ENCODE measurements around the gene TPRG1. TPM values are rescaled to one million over a fixed set of nuclear protein-coding genes. Genes with fewer than 3 reads are reported as not detected.

The TPRG1 gene
- total RNA-seq, 1 donor from 2014 or later: 3.3 TPM

DNA sequence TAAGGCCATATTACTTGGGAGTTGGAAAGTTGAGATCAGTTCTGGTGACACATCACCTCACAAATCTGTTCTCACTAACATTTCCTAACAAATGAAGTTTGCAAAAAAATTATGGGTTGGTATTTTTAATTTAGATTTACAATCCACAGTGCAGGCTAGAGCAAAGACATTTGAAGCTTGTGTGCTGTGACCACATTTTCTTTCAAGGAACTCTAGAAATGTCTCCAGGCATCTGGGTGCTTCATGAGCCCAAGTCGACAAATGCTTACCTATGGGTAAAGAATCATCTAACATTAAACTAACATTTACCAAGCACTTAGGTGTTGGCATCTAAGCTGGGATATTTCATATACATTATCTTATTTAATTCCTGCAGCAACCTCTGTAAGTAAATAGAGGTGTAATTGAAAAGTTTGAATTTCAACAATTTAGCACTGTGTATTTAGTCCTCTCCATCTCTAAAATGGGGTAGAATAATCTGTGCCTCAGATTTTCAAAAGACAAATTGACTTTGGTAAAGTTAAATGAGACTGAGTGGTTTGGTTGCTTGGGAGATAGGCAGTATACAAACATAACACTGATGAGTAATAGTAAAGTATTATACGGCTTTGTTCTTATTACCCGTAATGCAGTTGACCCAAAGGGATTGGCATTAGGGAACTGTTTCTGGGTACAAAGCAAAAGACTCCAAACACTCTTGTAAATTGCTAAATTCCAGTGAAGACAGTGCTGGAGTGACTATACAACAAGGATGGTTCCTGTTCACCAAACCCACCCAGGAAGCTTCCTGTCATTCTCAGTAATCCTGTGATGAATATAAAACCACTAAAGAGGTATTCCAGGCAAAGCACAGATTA lies 162.5 kb downstream of the TPRG1 start:
- no peak for DNase-seq (ENCODE audit: low spot score in 2 of 2, unreplicated experiment in 2 of 2)
- peaks cover 6% of the 10 kb centered on the region for H3K36me3 Mint-ChIP-seq
- peaks cover 13% of the 10 kb centered on the region for H3K4me1 Mint-ChIP-seq
- H3K9me3 Mint-ChIP-seq: peaks cover 9% of the 10 kb centered on the region
- no peak overlapping the region for H3K4me3 Mint-ChIP-seq
- TF ChIP-seq, protein P1, sequence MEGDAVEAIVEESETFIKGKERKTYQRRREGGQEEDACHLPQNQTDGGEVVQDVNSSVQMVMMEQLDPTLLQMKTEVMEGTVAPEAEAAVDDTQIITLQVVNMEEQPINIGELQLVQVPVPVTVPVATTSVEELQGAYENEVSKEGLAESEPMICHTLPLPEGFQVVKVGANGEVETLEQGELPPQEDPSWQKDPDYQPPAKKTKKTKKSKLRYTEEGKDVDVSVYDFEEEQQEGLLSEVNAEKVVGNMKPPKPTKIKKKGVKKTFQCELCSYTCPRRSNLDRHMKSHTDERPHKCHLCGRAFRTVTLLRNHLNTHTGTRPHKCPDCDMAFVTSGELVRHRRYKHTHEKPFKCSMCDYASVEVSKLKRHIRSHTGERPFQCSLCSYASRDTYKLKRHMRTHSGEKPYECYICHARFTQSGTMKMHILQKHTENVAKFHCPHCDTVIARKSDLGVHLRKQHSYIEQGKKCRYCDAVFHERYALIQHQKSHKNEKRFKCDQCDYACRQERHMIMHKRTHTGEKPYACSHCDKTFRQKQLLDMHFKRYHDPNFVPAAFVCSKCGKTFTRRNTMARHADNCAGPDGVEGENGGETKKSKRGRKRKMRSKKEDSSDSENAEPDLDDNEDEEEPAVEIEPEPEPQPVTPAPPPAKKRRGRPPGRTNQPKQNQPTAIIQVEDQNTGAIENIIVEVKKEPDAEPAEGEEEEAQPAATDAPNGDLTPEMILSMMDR (IDR thresholded peaks at IDR 0.05; ENCODE audit: unreplicated experiment): no peak
- H3K27ac Mint-ChIP-seq: no peak overlapping the region
- H3K27me3 Mint-ChIP-seq (ENCODE audit: low read depth): no peaks in the 10 kb centered on the region

DNA sequence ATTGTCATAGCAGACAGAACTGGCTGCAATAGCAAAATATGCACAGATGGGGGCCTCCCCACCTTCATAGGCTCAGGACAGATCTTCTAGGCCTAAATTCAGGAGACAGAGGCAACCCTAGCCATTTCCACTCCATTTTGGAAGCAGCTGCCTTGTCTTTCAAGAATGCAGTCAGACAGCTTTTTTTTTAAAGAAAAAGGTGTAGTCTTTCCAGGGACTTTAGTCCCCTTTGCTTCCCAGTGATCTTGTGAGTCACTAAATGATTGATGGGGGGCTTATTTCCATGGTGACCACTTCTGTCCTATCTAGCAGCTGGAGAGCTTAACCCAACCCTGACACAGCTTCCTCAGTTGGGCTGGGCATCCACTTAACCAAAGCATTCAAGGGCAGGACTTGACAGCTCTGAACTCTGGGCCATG lies 165.9 kb downstream of the TPRG1 start:
- no peak overlapping the region for H3K4me3 Mint-ChIP-seq
- no peaks in the 10 kb centered on the region for H3K27me3 Mint-ChIP-seq (ENCODE audit: low read depth)
- peaks cover 6% of the 10 kb centered on the region for H3K36me3 Mint-ChIP-seq
- peaks cover 42% of the 10 kb centered on the region for H3K4me1 Mint-ChIP-seq
- TF ChIP-seq, protein P1 (IDR thresholded peaks at IDR 0.05; ENCODE audit: unreplicated experiment): no peak
- H3K9me3 Mint-ChIP-seq: peaks cover 9% of the 10 kb centered on the region
- no peak for DNase-seq (ENCODE audit: low spot score in 2 of 2, unreplicated experiment in 2 of 2)
- H3K27ac Mint-ChIP-seq: no peak overlapping the region

DNA sequence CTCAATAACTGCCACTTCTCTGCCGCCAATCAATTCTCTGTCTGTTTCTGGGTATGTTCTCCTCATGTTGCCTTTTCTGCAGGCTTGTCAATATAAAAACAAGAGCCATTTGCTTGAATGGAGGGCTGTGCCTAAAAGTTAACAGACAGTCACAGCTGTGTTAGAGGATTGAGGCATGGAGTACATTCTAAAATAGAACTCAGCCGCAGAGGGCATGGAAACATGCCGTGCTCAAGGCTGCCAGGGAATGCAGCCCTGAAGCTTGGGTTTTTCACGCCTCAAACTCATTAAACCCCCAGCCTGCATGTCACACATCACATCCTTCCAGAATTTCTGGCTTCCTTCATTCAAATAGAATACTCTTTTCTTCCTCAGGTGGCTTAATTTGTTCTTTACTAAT lies 166.6 kb downstream of the TPRG1 start:
- H3K27me3 Mint-ChIP-seq (ENCODE audit: low read depth): no peaks in the 10 kb centered on the region
- H3K4me3 Mint-ChIP-seq: no peak overlapping the region
- TF ChIP-seq, protein P1 (IDR thresholded peaks at IDR 0.05; ENCODE audit: unreplicated experiment): no peak
- H3K27ac Mint-ChIP-seq: no peak overlapping the region
- H3K4me1 Mint-ChIP-seq: peaks cover 49% of the 10 kb centered on the region
- peaks cover 6% of the 10 kb centered on the region for H3K36me3 Mint-ChIP-seq
- peaks cover 9% of the 10 kb centered on the region for H3K9me3 Mint-ChIP-seq
- DNase-seq (ENCODE audit: low spot score in 2 of 2, unreplicated experiment in 2 of 2): no peak

DNA sequence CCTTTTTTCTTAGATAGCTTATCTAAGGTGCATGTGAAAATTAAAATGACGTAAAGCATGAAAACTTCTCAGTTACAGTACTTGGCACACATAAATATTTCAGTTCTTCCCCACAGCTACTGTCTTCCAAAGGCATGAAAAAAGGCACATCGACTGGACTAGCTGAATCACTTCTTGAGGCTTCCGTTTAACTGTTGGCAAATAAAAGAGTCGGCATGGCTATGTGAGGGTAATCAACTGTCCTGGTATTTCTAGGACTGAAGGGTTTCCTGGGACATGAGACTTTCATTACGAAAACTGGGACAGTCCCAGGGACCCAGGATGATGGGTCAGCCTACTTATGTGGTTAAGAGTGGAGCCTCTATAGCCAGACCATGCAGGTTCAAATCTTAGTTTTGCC lies 168.2 kb downstream of the TPRG1 start:
- H3K27ac Mint-ChIP-seq: no peak overlapping the region

DNA sequence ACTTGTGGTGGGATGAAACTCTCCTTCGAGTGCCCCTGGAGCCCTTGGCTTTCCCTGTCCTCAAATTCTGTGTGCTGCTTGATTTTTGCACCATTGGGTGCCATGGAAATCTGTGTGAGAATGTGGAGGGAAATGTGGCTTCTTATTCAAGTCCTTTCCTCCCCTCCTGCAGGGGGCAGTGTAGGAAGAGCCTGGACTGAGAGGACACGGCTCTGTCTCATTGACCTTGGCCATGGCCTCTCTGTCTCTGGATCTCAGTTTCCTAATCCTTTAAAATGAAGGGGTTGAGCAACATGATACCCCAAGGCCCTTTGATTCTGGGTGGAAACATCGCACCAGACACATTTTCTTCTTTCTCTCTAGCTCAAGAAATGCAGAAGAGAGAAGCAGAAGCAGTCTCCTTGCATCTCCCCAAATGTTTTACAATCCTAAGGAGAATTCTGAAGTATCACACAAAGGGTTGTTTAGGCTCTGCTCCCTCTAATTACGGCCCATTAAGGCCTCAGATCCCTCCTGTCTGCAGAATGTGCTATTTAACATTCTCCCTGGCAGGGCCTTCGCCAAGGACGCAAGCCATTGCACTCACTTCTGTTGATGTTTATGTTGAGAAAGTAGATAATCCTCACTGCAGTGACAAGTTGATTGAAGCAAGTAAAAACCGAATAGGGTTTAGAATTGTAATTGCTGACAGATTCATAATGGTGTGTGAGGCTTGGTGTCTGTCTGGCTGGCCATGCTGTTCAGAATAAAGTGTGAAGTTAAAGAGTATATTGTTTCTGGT lies 169.1 kb downstream of the TPRG1 start:
- Mint-ChIP-seq H3K9me3 (peaks cover 9% of the 10 kb centered on the region), H3K4me1 (peaks cover 63% of the 10 kb centered on the region), H3K27me3 (ENCODE audit: low read depth) (no peaks in the 10 kb centered on the region)

More for the DNA sequence above, 168.2 kb downstream of the TPRG1 start:
- TF ChIP-seq, protein P1 (IDR thresholded peaks at IDR 0.05; ENCODE audit: unreplicated experiment): no peak
- DNase-seq (ENCODE audit: low spot score in 2 of 2, unreplicated experiment in 2 of 2): no peak
- Mint-ChIP-seq H3K9me3 (peaks cover 9% of the 10 kb centered on the region), H3K27me3 (ENCODE audit: low read depth) (no peaks in the 10 kb centered on the region), H3K4me3 (no peak overlapping the region), H3K36me3 (peaks cover 6% of the 10 kb centered on the region), H3K4me1 (peaks cover 61% of the 10 kb centered on the region)

More for the DNA sequence above, 169.1 kb downstream of the TPRG1 start:
- no peak overlapping the region for H3K4me3 Mint-ChIP-seq
- DNase-seq (ENCODE audit: low spot score in 2 of 2, unreplicated experiment in 2 of 2): no peak
- peak overlapping the region; percentile 49 for H3K27ac Mint-ChIP-seq
- peaks cover 6% of the 10 kb centered on the region for H3K36me3 Mint-ChIP-seq
- TF ChIP-seq, protein P1 (IDR thresholded peaks at IDR 0.05; ENCODE audit: unreplicated experiment): no peak
